DND-41 (cell line): ENCODE measurements around the gene ADISSP.

Source experiments
- CTCF ChIP-seq: IDR thresholded peaks from 2 replicates; pipeline ENCODE4 v1.5.1; 2012; ENCODE audit warnings: borderline replicate concordance, low read length, moderate library complexity, mild to moderate bottlenecking; ENCODE audit not compliant: poor library complexity, severe bottlenecking; ENCODE audit errors: extremely low read depth
- EZH2 ChIP-seq: IDR thresholded peaks from 3 replicates; pipeline ENCODE4 v1.6.1; 2012; ENCODE audit warnings: borderline replicate concordance, low read depth, mild to moderate bottlenecking, moderate library complexity, low read length, inconsistent platforms; ENCODE audit not compliant: severe bottlenecking

- TF ChIP-seq CTCF (no peak), EZH2 (no peak)
Measured at GRCh38 chr20:3788685-3789155, 21.2 kb upstream of the ADISSP start.
